ENCODE results near the gene FTH1. TPM values are rescaled to one million over a fixed set of nuclear protein-coding genes. Genes with fewer than 3 reads are reported as not detected.

FTH1 gene
- polyA plus RNA-seq, 1 of the 3 experiments (the other 2 are of a cell fraction), result 1,229 TPM

DNA sequence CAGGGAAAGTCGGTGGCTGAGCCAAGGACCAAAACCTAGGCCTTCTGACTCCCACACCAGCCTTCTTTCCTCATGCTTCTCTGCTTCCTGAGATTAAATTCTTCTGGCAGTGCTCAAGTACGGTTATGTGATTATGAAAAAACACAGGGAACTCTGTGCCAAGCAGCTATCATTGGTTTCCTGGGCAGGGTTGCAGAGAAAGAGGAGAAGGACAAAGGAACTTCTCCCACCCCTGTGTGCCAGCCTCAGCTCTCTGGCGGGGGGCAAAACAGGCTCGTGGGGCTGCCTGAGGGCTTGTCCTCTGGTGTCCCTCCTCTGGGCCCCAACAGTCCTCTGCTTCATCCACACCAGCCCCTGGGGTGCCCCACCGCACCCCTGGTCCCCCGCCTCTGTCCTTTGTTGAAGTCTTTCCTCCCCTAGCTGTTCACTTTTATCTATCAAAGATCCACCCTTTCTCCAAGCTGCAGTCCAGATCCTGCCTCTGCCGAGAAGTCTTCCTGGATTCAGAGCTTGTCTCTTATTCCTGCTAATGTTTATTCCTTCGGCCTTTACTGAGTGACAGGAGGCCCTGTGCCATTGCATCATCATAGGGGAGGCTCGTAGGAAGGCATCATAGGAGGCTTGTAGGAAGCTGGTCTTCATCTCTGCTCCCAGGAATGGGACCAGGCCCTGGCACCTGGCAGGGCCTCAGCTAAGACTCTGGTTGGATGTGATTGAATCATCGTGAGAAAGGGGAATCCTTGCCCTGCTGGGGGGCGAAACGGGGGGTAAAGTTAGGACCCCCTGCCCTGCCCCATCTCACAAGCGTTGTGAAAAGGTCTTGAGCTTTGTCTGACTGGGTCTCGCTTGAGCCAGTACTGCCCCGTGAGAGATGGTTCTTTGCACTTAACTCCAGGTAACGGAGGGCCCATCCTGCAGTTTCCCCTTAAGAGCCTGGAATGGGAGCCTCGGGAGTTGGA, 11.5 kb upstream of the FTH1 start:
- peak overlapping the region; percentile 40 to 63 for H3K27ac ChIP-seq (ENCODE audit: low read depth in 2 of 2, low read length in 1 of 2)
- H3F3A ChIP-seq (replicated peaks; ENCODE audit: insufficient read depth), result no peaks in the 10 kb centered on the region
- no peaks in the 10 kb centered on the region for H4K20me1 ChIP-seq (ENCODE audit: insufficient read depth)
- peak overlapping the region; percentile 67 for H2AFZ ChIP-seq (ENCODE audit: low read depth)
- H3K9ac ChIP-seq, result peak overlapping the region; percentile 19; the same call in 1 of the 2 replicates
- peak overlapping the region; percentile 35 for H3K4me2 ChIP-seq
- ChIA-PET CTCF (interaction anchor here (1.3 to 2.1 kb wide), 3 partner anchors 11 to 81 kb away, joined by 4 to 9 read pairs (median 5); no protein-coding TSS in a partner anchor), POLR2A (interaction anchor here (2.5 kb wide), 1 partner anchor 11 kb away, joined by 14 read pairs; the partner anchor contains the start of gene FTH1)
- H3K79me2 ChIP-seq (ENCODE audit: insufficient read depth), result no peaks in the 10 kb centered on the region
- H3K9me3 ChIP-seq, result no peaks in the 10 kb centered on the region
- H3K4me1 ChIP-seq (ENCODE audit: control insufficient read depth in 1 of 2, insufficient read depth in 2 of 2, low read depth in 1 of 2, low read length in 1 of 2), result peaks cover 7 to 14% of the 10 kb centered on the region in 2 experiments; a peak in 3 of 4 replicates
- no peak for DNase-seq
- H3K4me3 ChIP-seq (ENCODE audit: low read depth in 2 of 2, low read length in 1 of 2), result no peak overlapping the region
- no peaks in the 10 kb centered on the region for H3K36me3 ChIP-seq (replicated peaks in 1 of 2; ENCODE audit: control insufficient read depth in 1 of 2, insufficient read depth in 2 of 2, low read length in 1 of 2)
- H3K27me3 ChIP-seq (ENCODE audit: insufficient read depth), result no peaks in the 10 kb centered on the region
- TF ChIP-seq, protein P1, sequence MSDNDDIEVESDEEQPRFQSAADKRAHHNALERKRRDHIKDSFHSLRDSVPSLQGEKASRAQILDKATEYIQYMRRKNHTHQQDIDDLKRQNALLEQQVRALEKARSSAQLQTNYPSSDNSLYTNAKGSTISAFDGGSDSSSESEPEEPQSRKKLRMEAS (IDR thresholded peaks at IDR 0.05; ENCODE audit: low read depth), result peak; percentile 31; the same call in 1 of the 2 replicates
- TF ChIP-seq, protein P2, sequence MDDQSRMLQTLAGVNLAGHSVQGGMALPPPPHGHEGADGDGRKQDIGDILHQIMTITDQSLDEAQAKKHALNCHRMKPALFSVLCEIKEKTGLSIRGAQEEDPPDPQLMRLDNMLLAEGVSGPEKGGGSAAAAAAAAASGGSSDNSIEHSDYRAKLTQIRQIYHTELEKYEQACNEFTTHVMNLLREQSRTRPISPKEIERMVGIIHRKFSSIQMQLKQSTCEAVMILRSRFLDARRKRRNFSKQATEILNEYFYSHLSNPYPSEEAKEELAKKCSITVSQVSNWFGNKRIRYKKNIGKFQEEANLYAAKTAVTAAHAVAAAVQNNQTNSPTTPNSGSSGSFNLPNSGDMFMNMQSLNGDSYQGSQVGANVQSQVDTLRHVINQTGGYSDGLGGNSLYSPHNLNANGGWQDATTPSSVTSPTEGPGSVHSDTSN (IDR thresholded peaks at IDR 0.05), result peak; percentile 39; the same call in 1 of the 2 replicates
- TF ChIP-seq TCF12 (IDR thresholded peaks at IDR 0.05) (peak; percentile 24; the same call in 1 of the 2 replicates), EP300 (IDR thresholded peaks at IDR 0.05; ENCODE audit: borderline replicate concordance in 1 of 2, low read depth in 1 of 2, low read length in 1 of 2) (no peak), RXRA (IDR thresholded peaks at IDR 0.05; ENCODE audit: borderline replicate concordance, low read depth) (no peak), NFIC (IDR thresholded peaks at IDR 0.05; ENCODE audit: borderline replicate concordance) (peak; percentile 51)
- WGBS (ENCODE audit: low lambda C conversion rate), result 73% methylated on average over 16 of the region's 17 CpGs
- no peaks in the 10 kb centered on the region for H3K9me2 ChIP-seq

DNA sequence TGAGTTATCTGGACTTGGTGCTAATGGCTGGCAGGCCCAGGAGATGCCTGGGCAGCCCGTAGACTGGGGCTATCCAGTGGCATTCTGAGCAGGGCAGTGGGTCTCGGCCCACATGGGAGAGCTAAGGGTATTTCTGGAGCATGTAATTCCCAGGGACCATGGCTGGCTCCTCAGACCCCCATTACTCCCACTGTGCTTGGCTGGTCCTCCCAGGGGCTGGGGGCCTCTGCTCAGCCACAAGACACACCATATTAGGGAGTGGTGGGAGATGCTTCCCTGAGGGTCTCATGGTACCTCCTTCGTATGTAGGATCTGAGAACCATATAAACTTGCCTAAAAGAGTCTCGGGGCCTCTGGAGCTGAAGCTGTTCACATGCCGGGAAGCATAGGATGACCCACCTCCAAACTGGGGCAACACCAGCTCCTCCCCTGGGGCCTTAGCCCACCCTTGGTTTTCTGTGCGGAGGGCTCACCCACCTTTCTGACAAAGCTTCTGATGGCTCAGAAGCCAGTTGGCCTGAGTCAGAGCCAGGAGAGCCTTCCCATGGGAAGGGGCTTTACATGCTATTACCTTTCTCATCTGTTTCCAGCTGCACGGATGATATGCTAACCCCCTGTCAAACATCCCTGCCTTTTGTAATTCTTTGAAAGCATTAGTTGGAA, 9.5 kb upstream of the FTH1 start:
- no peak overlapping the region for H3K4me2 ChIP-seq
- ChIA-PET CTCF (interaction anchor here (0.9 to 2.7 kb wide), 4 partner anchors 11 to 105 kb away, joined by 3 to 9 read pairs (median 4); no protein-coding TSS in a partner anchor), POLR2A (interaction anchor here (1.4 kb wide), 1 partner anchor 9 kb away, joined by 3 read pairs; no protein-coding TSS in a partner anchor)
- H3K27me3 ChIP-seq (ENCODE audit: insufficient read depth), result no peaks in the 10 kb centered on the region
- no peaks in the 10 kb centered on the region for H3K9me3 ChIP-seq
- H4K20me1 ChIP-seq (ENCODE audit: insufficient read depth), result no peaks in the 10 kb centered on the region
- no peaks in the 10 kb centered on the region for H3K36me3 ChIP-seq (replicated peaks in 1 of 2; ENCODE audit: control insufficient read depth in 1 of 2, insufficient read depth in 2 of 2, low read length in 1 of 2)
- no peaks in the 10 kb centered on the region for H3K79me2 ChIP-seq (ENCODE audit: insufficient read depth)
- TF ChIP-seq MEF2A (IDR thresholded peaks at IDR 0.05; ENCODE audit: borderline replicate concordance, low read depth) (no peak), FOXM1 (IDR thresholded peaks at IDR 0.05; ENCODE audit: low read depth) (no peak), NFIC (IDR thresholded peaks at IDR 0.05; ENCODE audit: borderline replicate concordance) (no peak)
- TF ChIP-seq, protein P3, sequence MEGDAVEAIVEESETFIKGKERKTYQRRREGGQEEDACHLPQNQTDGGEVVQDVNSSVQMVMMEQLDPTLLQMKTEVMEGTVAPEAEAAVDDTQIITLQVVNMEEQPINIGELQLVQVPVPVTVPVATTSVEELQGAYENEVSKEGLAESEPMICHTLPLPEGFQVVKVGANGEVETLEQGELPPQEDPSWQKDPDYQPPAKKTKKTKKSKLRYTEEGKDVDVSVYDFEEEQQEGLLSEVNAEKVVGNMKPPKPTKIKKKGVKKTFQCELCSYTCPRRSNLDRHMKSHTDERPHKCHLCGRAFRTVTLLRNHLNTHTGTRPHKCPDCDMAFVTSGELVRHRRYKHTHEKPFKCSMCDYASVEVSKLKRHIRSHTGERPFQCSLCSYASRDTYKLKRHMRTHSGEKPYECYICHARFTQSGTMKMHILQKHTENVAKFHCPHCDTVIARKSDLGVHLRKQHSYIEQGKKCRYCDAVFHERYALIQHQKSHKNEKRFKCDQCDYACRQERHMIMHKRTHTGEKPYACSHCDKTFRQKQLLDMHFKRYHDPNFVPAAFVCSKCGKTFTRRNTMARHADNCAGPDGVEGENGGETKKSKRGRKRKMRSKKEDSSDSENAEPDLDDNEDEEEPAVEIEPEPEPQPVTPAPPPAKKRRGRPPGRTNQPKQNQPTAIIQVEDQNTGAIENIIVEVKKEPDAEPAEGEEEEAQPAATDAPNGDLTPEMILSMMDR (IDR thresholded peaks at IDR 0.05), result no peak
- TF ChIP-seq, protein P4, sequence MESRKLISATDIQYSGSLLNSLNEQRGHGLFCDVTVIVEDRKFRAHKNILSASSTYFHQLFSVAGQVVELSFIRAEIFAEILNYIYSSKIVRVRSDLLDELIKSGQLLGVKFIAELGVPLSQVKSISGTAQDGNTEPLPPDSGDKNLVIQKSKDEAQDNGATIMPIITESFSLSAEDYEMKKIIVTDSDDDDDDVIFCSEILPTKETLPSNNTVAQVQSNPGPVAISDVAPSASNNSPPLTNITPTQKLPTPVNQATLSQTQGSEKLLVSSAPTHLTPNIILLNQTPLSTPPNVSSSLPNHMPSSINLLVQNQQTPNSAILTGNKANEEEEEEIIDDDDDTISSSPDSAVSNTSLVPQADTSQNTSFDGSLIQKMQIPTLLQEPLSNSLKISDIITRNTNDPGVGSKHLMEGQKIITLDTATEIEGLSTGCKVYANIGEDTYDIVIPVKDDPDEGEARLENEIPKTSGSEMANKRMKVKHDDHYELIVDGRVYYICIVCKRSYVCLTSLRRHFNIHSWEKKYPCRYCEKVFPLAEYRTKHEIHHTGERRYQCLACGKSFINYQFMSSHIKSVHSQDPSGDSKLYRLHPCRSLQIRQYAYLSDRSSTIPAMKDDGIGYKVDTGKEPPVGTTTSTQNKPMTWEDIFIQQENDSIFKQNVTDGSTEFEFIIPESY (IDR thresholded peaks at IDR 0.05; ENCODE audit: borderline replicate concordance, low read depth), result no peak
- no peak overlapping the region for H3K27ac ChIP-seq (ENCODE audit: low read depth in 2 of 2, low read length in 1 of 2)
- H3K4me1 ChIP-seq (ENCODE audit: control insufficient read depth in 1 of 2, insufficient read depth in 2 of 2, low read depth in 1 of 2, low read length in 1 of 2), result peaks cover 19 to 30% of the 10 kb centered on the region in 2 experiments
- H3K4me3 ChIP-seq (ENCODE audit: low read depth in 2 of 2, low read length in 1 of 2), result no peak overlapping the region
- H3K9me2 ChIP-seq, result no peaks in the 10 kb centered on the region
- DNase-seq, result no peak
- H3K9ac ChIP-seq, result no peak overlapping the region
- H3F3A ChIP-seq (replicated peaks; ENCODE audit: insufficient read depth), result peaks cover 7% of the 10 kb centered on the region
- no peak overlapping the region for H2AFZ ChIP-seq (ENCODE audit: low read depth)
- WGBS (ENCODE audit: low lambda C conversion rate), result 96% methylated on average over 5 of the region's 7 CpGs
